HepG2 (cell line): Measurements from ENCODE around the gene ZNF322. TPM values are rescaled to one million over a fixed set of nuclear protein-coding genes. Genes with fewer than 3 reads are reported as not detected.
A peak's percentile ranks its signal among the peaks of the same experiment; 100 is the strongest.
"Not testable (repeated sequence)": the region's sequence is repeated elsewhere in the genome, so short reads cannot be mapped to it uniquely, and the experiment has no call there.

Experiments
- ATAC-seq: fragments of 200-7000 bp; cut with Tn5 transposase; 3 replicates; pipeline ENCODE4 v1.9.1; 2020; ENCODE audit warnings: mild to moderate bottlenecking, moderate library complexity
- BruUV-seq: library from RNA; stranded (reverse); fragments of 400-500 nt; replicated peaks from 2 replicates; lab custom pipeline; 2021; lab: Mats Ljungman, UMichigan
- CTCF ChIA-PET: fragments of 300-600 bp; formaldehyde crosslinking; extraction: SDS; loops from one replicate; lab custom pipeline; 2021; ENCODE audit warnings: low total read pairs, inconsistent platforms, low intra/inter-chr PET ratio; lab: Yijun Ruan, JAX
- POLR2A ChIA-PET: fragments of 350-600 bp; sonication (Branson Sonifier 250); formaldehyde crosslinking; loops from one replicate; lab custom pipeline; 2020; ENCODE audit warnings: antibody characterized with exemption, inconsistent platforms; lab: Yijun Ruan, JAX
- DNase-seq: peaks from one replicate; pipeline ENCODE4 v3.0.0-alpha.2; 2015; ENCODE audit warnings: low spot score
- FAIRE-seq: peaks from 3 replicates; lab custom pipeline; 2011; peaks lifted over from hg19 to GRCh38; lab: Jason Lieb, UNC
- H2AFZ ChIP-seq: one replicate; pipeline ENCODE4 v1.6.1; 2011; ENCODE audit warnings: low read length, inconsistent platforms
- H3K27ac ChIP-seq: fragments of 300-600 bp; 3 replicates; pipeline ENCODE4 v1.8.0; 2011; ENCODE audit warnings: mixed run types, mild to moderate bottlenecking, mixed read lengths, low read length, inconsistent platforms; ENCODE audit not compliant: insufficient read depth; ENCODE audit errors: extremely low read length
- H3K27me3 ChIP-seq, 2 experiments: fragments of 200-600 bp in 1 of 2; 2 replicates in 1 of 2; 3 replicates in 1 of 2; pipeline versions ENCODE4 v1.6.0 to v1.8.0; 2011; ENCODE audit warnings: low read length in 2 of 2, mild to moderate bottlenecking in 2 of 2, moderate library complexity in 2 of 2, inconsistent platforms in 1 of 2; ENCODE audit not compliant: insufficient read depth in 2 of 2, control insufficient read depth in 1 of 2
- H3K36me3 ChIP-seq, 2 experiments: fragments of 200-600 bp in 1 of 2; replicated peaks in 1 of 2; 2 replicates in 1 of 2; 3 replicates in 1 of 2; pipeline versions ENCODE4 v1.5.1 to v1.8.0; 2011; ENCODE audit warnings: low read length in 2 of 2, inconsistent platforms in 1 of 2; ENCODE audit not compliant: insufficient read depth in 2 of 2, control insufficient read depth in 1 of 2
- H3K4me1 ChIP-seq: 2 replicates; pipeline ENCODE4 v1.5.1; 2012; ENCODE audit warnings: low read length, inconsistent platforms; ENCODE audit not compliant: insufficient read depth
- H3K4me2 ChIP-seq: 2 replicates; pipeline ENCODE4 v1.6.0; 2011; ENCODE audit warnings: low read depth, low read length, inconsistent platforms
- H3K4me3 ChIP-seq, 3 experiments: fragments of 200-600 bp in 1 of 3; sonication (generic), shearing (Covaris generic) in 1 of 3; replicated peaks in 1 of 3; 2 replicates each; pipeline ENCODE4 v1.5.1; 2011 to 2016; ENCODE audit warnings: low read length in 3 of 3, inconsistent platforms in 2 of 3, low read depth in 2 of 3, mild to moderate bottlenecking in 2 of 3, control low read depth in 1 of 3, mixed read lengths in 1 of 3; ENCODE audit not compliant: insufficient read depth in 1 of 3
- H3K79me2 ChIP-seq: one replicate; pipeline ENCODE4 v1.6.1; 2011; ENCODE audit warnings: low read length, inconsistent platforms; ENCODE audit not compliant: insufficient read depth
- H3K9ac ChIP-seq: 2 replicates; pipeline ENCODE4 v1.6.0; 2011; ENCODE audit warnings: mild to moderate bottlenecking, low read depth, low read length, inconsistent platforms; ENCODE audit not compliant: insufficient read depth
- H3K9me3 ChIP-seq: 2 replicates; pipeline ENCODE4 v1.5.1; 2012; ENCODE audit warnings: mild to moderate bottlenecking, low read length
- H4K20me1 ChIP-seq: 2 replicates; pipeline ENCODE4 v1.6.0; 2011; ENCODE audit warnings: inconsistent platforms, mild to moderate bottlenecking, low read length, moderate library complexity; ENCODE audit not compliant: insufficient read depth
- WGBS: methylation state at CpG from one replicate; pipeline ENCODE4 v1.1.6; 2017; ENCODE audit warnings: low lambda C conversion rate; 5-methylcytosine and 5-hydroxymethylcytosine counted together
- in situ Hi-C: cut with HindIII; loops from 2 replicates; pipeline ENCODE4 v1.10.0; 2017; ENCODE audit warnings: low pct_unique_long_range_greater_than_20kb; ENCODE audit not compliant: extremely low pct_ligation_motif_present
- intact Hi-C: fragments of 100-400 bp; cut with micrococcal nuclease; formaldehyde crosslinking; loops from one replicate; pipeline ENCODE4 v1.10.0; 2022; ENCODE audit not compliant: unreplicated experiment
- polyA plus RNA-seq, 8 experiments: library from polyadenylated mRNA; depleted of rRNA in 3 of 8; stranded (reverse) in 7 of 8; unstranded in 1 of 8; fragments of >200 nt; fragmentation: Illumina TruSeq in 4 of 8; extraction: Trizol in 4 of 8; gene quantifications; 2 replicates each; pipeline versions ENCODE4 v1.2.1 to v1.2.3, GENCODE V29; 2011 to 2016; ENCODE audit warnings: low read depth in 4 of 8, missing spikeins in 1 of 8, mixed read lengths in 1 of 8; ENCODE audit not compliant: insufficient read depth in 1 of 8
- total RNA-seq, 5 experiments: library from RNA; depleted of rRNA; stranded (reverse); fragments of >200 nt; fragmentation: Illumina TruSeq; extraction: Trizol; gene quantifications; 2 replicates each; pipeline ENCODE4 v1.2.3, GENCODE V29; 2016; ENCODE audit warnings: low read depth in 1 of 5

Gene ZNF322
- total and polyA plus RNA-seq, 2 of the 13 experiments (the other 11 are each of a cell fraction or from before 2014, with no cell fraction given): 8.3 to 22.8 TPM

- H3K27me3 ChIP-seq, POLR2A ChIA-PET, BruUV-seq, H3K36me3 ChIP-seq, H3K27ac ChIP-seq, FAIRE-seq, H3K4me2 ChIP-seq, intact Hi-C loops, DNase-seq, H3K79me2 ChIP-seq, H3K4me3 ChIP-seq, H3K9ac ChIP-seq, H4K20me1 ChIP-seq, H3K9me3 ChIP-seq, H3K4me1 ChIP-seq, H2AFZ ChIP-seq, CTCF ChIA-PET, ATAC-seq, in situ Hi-C loops: not testable (repeated sequence)
- WGBS: no CpG with 5 or more reads among the region's 16 CpGs
These were observed 38.0 kb upstream of the ZNF322 start for GRCh38 chr6:26697496-26697895.

- H2AFZ ChIP-seq, intact Hi-C loops, H3K36me3 ChIP-seq, FAIRE-seq, H3K4me2 ChIP-seq, BruUV-seq, H4K20me1 ChIP-seq, H3K9me3 ChIP-seq, H3K4me1 ChIP-seq, H3K27ac ChIP-seq, POLR2A ChIA-PET, H3K4me3 ChIP-seq, in situ Hi-C loops, CTCF ChIA-PET, H3K27me3 ChIP-seq, H3K79me2 ChIP-seq, H3K9ac ChIP-seq, DNase-seq: not testable (repeated sequence)
- peak; percentile 86 for ATAC-seq
- whole genome bisulfite sequencing: no CpG with 5 or more reads among the region's 43 CpGs
These were observed 29.9 kb upstream of the ZNF322 start for GRCh38 chr6:26689324-26689947.

GRCh38 chr6:26682435-26683042, 23.0 kb upstream of the ZNF322 start:
- in situ Hi-C loops, H3K4me3 ChIP-seq, BruUV-seq, H3K9ac ChIP-seq, H3K36me3 ChIP-seq, H2AFZ ChIP-seq, DNase-seq, H3K4me1 ChIP-seq, CTCF ChIA-PET, H4K20me1 ChIP-seq, ATAC-seq, H3K79me2 ChIP-seq, H3K27me3 ChIP-seq, H3K4me2 ChIP-seq, H3K9me3 ChIP-seq, H3K27ac ChIP-seq, intact Hi-C loops, FAIRE-seq, POLR2A ChIA-PET: not testable (repeated sequence)
- WGBS: no CpG with 5 or more reads among the region's 5 CpGs

- intact Hi-C loops, ATAC-seq: not testable (repeated sequence)
These were observed 13.7 kb upstream of the ZNF322 start for GRCh38 chr6:26673287-26673686.

More at GRCh38 chr6:26673287-26673686, 13.7 kb upstream of the ZNF322 start:
- H3K79me2 ChIP-seq, H3K4me3 ChIP-seq, H3K4me1 ChIP-seq, H3K27ac ChIP-seq, in situ Hi-C loops, FAIRE-seq, H2AFZ ChIP-seq, CTCF ChIA-PET, H3K9me3 ChIP-seq, POLR2A ChIA-PET, BruUV-seq, H3K36me3 ChIP-seq, H3K27me3 ChIP-seq, DNase-seq, H3K4me2 ChIP-seq, H3K9ac ChIP-seq, H4K20me1 ChIP-seq: not testable (repeated sequence)
- WGBS: no CpG with 5 or more reads among the region's 5 CpGs
